Measurements from ENCODE around the gene NRM. TPM values are rescaled to one million over a fixed set of nuclear protein-coding genes. Genes with fewer than 3 reads are reported as not detected.
A peak's percentile ranks its signal among the peaks of the same experiment; 100 is the strongest.

NRM gene
- total RNA-seq, 1 donor from 2014 or later: 66.5 TPM

- Mint-ChIP-seq H3K9me3 (no peaks in the 10 kb centered on the region), H3K27ac (ENCODE audit: unreplicated experiment) (no peak overlapping the region), H3K36me3 (ENCODE audit: low read depth) (peaks cover 52% of the 10 kb centered on the region), H3K4me1 (no peaks in the 10 kb centered on the region), H3K27me3 (ENCODE audit: low read depth) (no peaks in the 10 kb centered on the region), H3K4me3 (no peak overlapping the region)
- TF ChIP-seq CTCF (conservative IDR thresholded peaks at IDR 0.05): no peak
- no peak for DNase-seq (ENCODE audit: low read depth, low spot score)
Measured at GRCh38 chr6:30707281-30707850, 16.6 kb upstream of the NRM start.

GRCh38 chr6:30705620-30706019 lies 14.8 kb upstream of the NRM start:
- peaks cover 43% of the 10 kb centered on the region for H3K36me3 Mint-ChIP-seq (ENCODE audit: low read depth)
- H3K9me3 Mint-ChIP-seq: no peaks in the 10 kb centered on the region
- no peak for DNase-seq (ENCODE audit: low read depth, low spot score)
- H3K27me3 Mint-ChIP-seq (ENCODE audit: low read depth): no peaks in the 10 kb centered on the region
- H3K4me1 Mint-ChIP-seq: no peaks in the 10 kb centered on the region
- no peak overlapping the region for H3K27ac Mint-ChIP-seq (ENCODE audit: unreplicated experiment)
- TF ChIP-seq CTCF (conservative IDR thresholded peaks at IDR 0.05): no peak
- no peak overlapping the region for H3K4me3 Mint-ChIP-seq

- Mint-ChIP-seq H3K27ac (ENCODE audit: unreplicated experiment) (no peak overlapping the region), H3K36me3 (ENCODE audit: low read depth) (peaks cover 44% of the 10 kb centered on the region)
Measured at GRCh38 chr6:30703821-30704220, 13.0 kb upstream of the NRM start.

GRCh38 chr6:30703011-30703410 lies 12.2 kb upstream of the NRM start:
- no peak overlapping the region for H3K27ac Mint-ChIP-seq (ENCODE audit: unreplicated experiment)

More at GRCh38 chr6:30703821-30704220, 13.0 kb upstream of the NRM start:
- Mint-ChIP-seq H3K9me3 (no peaks in the 10 kb centered on the region), H3K27me3 (ENCODE audit: low read depth) (no peaks in the 10 kb centered on the region), H3K4me3 (no peak overlapping the region), H3K4me1 (no peaks in the 10 kb centered on the region)
- DNase-seq (ENCODE audit: low read depth, low spot score): no peak
- TF ChIP-seq CTCF (conservative IDR thresholded peaks at IDR 0.05): no peak

GRCh38 chr6:30700340-30700739 lies 9.6 kb upstream of the NRM start:
- H3K4me3 Mint-ChIP-seq: no peak overlapping the region
- peak overlapping the region; percentile 71 for H3K27ac Mint-ChIP-seq (ENCODE audit: unreplicated experiment)
- peaks cover 29% of the 10 kb centered on the region for H3K36me3 Mint-ChIP-seq (ENCODE audit: low read depth)
- no peaks in the 10 kb centered on the region for H3K9me3 Mint-ChIP-seq
- H3K27me3 Mint-ChIP-seq (ENCODE audit: low read depth): no peaks in the 10 kb centered on the region
- DNase-seq (ENCODE audit: low read depth, low spot score): no peak
- no peaks in the 10 kb centered on the region for H3K4me1 Mint-ChIP-seq
- no peak for TF ChIP-seq CTCF (conservative IDR thresholded peaks at IDR 0.05)

More at GRCh38 chr6:30703011-30703410, 12.2 kb upstream of the NRM start:
- H3K4me3 Mint-ChIP-seq: no peak overlapping the region
- H3K4me1 Mint-ChIP-seq: no peaks in the 10 kb centered on the region
- no peaks in the 10 kb centered on the region for H3K9me3 Mint-ChIP-seq
- H3K27me3 Mint-ChIP-seq (ENCODE audit: low read depth): no peaks in the 10 kb centered on the region
- H3K36me3 Mint-ChIP-seq (ENCODE audit: low read depth): peaks cover 43% of the 10 kb centered on the region
- no peak for TF ChIP-seq CTCF (conservative IDR thresholded peaks at IDR 0.05)
- DNase-seq (ENCODE audit: low read depth, low spot score): no peak
